K562 (cell line): ENCODE data around the gene NEU1. TPM values are rescaled to one million over a fixed set of nuclear protein-coding genes. Genes with fewer than 3 reads are reported as not detected.
A peak's percentile ranks its signal among the peaks of the same experiment; 100 is the strongest.

ENCODE experiments used
- ATF7 ChIP-seq: fragments of 450-650 bp; IDR thresholded peaks from 2 replicates; pipeline ENCODE4 v1.7.1; 2014; ENCODE audit warnings: mild to moderate bottlenecking, moderate library complexity
- CSDE1 ChIP-seq, 2 experiments: fragments of 450-650 bp; IDR thresholded peaks; 2 replicates each; pipeline ENCODE4 v1.6.1; 2016; ENCODE audit warnings: mild to moderate bottlenecking in 1 of 2
- CXXC5 ChIP-seq: fragments of 250-450 bp; sonication (Bioruptor Pico); IDR thresholded peaks from 2 replicates; pipeline ENCODE4 v1.8.0; 2022; ENCODE audit warnings: inconsistent platforms, mild to moderate bottlenecking, moderate library complexity
- FUS ChIP-seq: fragments of 200-400 bp; formaldehyde crosslinking; optimal IDR thresholded peaks from 2 replicates; pipeline ENCODE3; 2017; ENCODE audit warnings: low read depth, low read length
- MCM2 ChIP-seq: fragments of 450-650 bp; IDR thresholded peaks from 2 replicates; pipeline ENCODE4 v1.6.1; 2017; ENCODE audit warnings: low read depth, mild to moderate bottlenecking
- RFX7 ChIP-seq: fragments of 250-450 bp; sonication (Bioruptor Pico); IDR thresholded peaks from 2 replicates; pipeline ENCODE4 v1.5.1; 2021; ENCODE audit warnings: mild to moderate bottlenecking
- SP1 ChIP-seq: sonication (generic); formaldehyde crosslinking; IDR thresholded peaks from 2 replicates; pipeline ENCODE4 v1.8.1; 2022; ENCODE audit warnings: mild to moderate bottlenecking, missing genetic modification reagents
- XRCC3 ChIP-seq: fragments of 450-650 bp; IDR thresholded peaks from 2 replicates; pipeline ENCODE4 v1.6.1; 2017; ENCODE audit warnings: mild to moderate bottlenecking, moderate library complexity
- polyA plus RNA-seq, 8 experiments: library from polyadenylated mRNA; depleted of rRNA in 4 of 8; stranded (reverse) in 5 of 8; unstranded in 3 of 8; fragments of >200 nt; fragmentation: Nextera tagmentation in 2 of 8; fragmentation: Illumina TruSeq in 1 of 8; extraction: Ambion mirVana in 2 of 8; extraction: Trizol in 1 of 8; gene quantifications; 2 replicates each; pipeline versions ENCODE4 v1.2.1 to v1.2.3, GENCODE V29; 2011 to 2014; ENCODE audit warnings: inconsistent platforms in 1 of 8, missing spikeins in 1 of 8
- total RNA-seq, 7 experiments: library from RNA; depleted of rRNA in 6 of 7; stranded (reverse); fragments of >200 nt in 6 of 7; fragmentation: Illumina TruSeq in 2 of 7; extraction: Trizol in 2 of 7; gene quantifications; 2 replicates each; pipeline versions ENCODE4 v1.2.1 to v1.2.3, GENCODE V29; 2011 to 2021; ENCODE audit warnings: low replicate concordance in 1 of 7
- TF ChIP-seq, protein P1 (sequence below): fragments of 250-450 bp; sonication (Bioruptor Pico); IDR thresholded peaks from 2 replicates; pipeline ENCODE4 v1.4.0; 2020
- TF ChIP-seq, protein P2 (sequence below): sonication (generic); formaldehyde crosslinking; IDR thresholded peaks from 2 replicates; pipeline ENCODE4 v1.8.0; 2022; ENCODE audit warnings: missing genetic modification reagents, mild to moderate bottlenecking, borderline replicate concordance
- TF ChIP-seq, protein P3 (sequence below): sonication (generic); formaldehyde crosslinking; IDR thresholded peaks from 2 replicates; pipeline ENCODE4 v1.8.0; 2023; ENCODE audit warnings: mild to moderate bottlenecking, missing genetic modification reagents
- TF ChIP-seq, protein P4 (sequence below), 2 experiments: IDR thresholded peaks in 1 of 2; conservative IDR thresholded peaks in 1 of 2; 2 replicates each; pipeline ENCODE4 v1.6.1; 2016; ENCODE audit warnings: low read depth in 2 of 2, mild to moderate bottlenecking in 1 of 2, missing compliant biosample characterization in 1 of 2, missing genetic modification characterization in 1 of 2, moderate library complexity in 1 of 2

The NEU1 gene
- total and polyA plus RNA-seq, 9 of the 15 experiments (the other 6 are each of a cell fraction or from before 2014, with no cell fraction given): 14.8 to 67.8 (median 51.0) TPM

DNA sequence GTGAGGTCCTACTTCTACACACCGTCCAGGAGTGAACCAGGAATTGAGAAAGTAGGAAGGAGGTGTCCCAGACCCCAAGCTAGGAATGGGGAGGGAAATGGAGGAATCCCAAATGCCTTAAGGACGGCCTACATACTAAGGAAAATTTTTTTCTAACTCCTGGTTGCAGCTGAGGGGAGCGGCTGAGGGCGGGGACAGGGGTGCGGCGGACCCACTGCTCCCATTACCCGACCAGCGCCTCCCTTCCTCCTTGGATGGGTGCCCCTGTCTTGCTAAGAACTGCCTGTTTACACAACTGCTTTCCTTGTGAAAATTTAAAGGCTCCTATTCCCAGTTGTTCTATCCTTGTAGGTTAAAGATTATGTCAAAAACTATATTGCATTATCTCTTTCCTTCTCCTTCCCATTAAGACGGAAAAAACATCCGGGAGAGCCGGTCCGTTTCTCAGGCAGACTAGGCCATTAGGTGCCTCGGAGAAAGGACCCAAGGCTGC, 35.8 kb downstream of the NEU1 start (continued):
- TF ChIP-seq CXXC5 (CRISPR knock-in tag): peak; percentile 90
- TF ChIP-seq, protein P1, sequence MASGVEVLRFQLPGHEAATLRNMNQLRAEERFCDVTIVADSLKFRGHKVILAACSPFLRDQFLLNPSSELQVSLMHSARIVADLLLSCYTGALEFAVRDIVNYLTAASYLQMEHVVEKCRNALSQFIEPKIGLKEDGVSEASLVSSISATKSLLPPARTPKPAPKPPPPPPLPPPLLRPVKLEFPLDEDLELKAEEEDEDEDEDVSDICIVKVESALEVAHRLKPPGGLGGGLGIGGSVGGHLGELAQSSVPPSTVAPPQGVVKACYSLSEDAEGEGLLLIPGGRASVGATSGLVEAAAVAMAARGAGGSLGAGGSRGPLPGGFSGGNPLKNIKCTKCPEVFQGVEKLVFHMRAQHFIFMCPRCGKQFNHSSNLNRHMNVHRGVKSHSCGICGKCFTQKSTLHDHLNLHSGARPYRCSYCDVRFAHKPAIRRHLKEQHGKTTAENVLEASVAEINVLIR (CRISPR knock-in tag): peak; percentile 53
- no peak for TF ChIP-seq SP1 (CRISPR knock-in tag)
- TF ChIP-seq, protein P2, sequence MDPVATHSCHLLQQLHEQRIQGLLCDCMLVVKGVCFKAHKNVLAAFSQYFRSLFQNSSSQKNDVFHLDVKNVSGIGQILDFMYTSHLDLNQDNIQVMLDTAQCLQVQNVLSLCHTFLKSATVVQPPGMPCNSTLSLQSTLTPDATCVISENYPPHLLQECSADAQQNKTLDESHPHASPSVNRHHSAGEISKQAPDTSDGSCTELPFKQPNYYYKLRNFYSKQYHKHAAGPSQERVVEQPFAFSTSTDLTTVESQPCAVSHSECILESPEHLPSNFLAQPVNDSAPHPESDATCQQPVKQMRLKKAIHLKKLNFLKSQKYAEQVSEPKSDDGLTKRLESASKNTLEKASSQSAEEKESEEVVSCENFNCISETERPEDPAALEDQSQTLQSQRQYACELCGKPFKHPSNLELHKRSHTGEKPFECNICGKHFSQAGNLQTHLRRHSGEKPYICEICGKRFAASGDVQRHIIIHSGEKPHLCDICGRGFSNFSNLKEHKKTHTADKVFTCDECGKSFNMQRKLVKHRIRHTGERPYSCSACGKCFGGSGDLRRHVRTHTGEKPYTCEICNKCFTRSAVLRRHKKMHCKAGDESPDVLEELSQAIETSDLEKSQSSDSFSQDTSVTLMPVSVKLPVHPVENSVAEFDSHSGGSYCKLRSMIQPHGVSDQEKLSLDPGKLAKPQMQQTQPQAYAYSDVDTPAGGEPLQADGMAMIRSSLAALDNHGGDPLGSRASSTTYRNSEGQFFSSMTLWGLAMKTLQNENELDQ: no peak
- TF ChIP-seq CSDE1 (IDR thresholded peaks at IDR 0.05): no peak
- TF ChIP-seq FUS: no peak
- no peak for TF ChIP-seq XRCC3
- TF ChIP-seq, protein P3, sequence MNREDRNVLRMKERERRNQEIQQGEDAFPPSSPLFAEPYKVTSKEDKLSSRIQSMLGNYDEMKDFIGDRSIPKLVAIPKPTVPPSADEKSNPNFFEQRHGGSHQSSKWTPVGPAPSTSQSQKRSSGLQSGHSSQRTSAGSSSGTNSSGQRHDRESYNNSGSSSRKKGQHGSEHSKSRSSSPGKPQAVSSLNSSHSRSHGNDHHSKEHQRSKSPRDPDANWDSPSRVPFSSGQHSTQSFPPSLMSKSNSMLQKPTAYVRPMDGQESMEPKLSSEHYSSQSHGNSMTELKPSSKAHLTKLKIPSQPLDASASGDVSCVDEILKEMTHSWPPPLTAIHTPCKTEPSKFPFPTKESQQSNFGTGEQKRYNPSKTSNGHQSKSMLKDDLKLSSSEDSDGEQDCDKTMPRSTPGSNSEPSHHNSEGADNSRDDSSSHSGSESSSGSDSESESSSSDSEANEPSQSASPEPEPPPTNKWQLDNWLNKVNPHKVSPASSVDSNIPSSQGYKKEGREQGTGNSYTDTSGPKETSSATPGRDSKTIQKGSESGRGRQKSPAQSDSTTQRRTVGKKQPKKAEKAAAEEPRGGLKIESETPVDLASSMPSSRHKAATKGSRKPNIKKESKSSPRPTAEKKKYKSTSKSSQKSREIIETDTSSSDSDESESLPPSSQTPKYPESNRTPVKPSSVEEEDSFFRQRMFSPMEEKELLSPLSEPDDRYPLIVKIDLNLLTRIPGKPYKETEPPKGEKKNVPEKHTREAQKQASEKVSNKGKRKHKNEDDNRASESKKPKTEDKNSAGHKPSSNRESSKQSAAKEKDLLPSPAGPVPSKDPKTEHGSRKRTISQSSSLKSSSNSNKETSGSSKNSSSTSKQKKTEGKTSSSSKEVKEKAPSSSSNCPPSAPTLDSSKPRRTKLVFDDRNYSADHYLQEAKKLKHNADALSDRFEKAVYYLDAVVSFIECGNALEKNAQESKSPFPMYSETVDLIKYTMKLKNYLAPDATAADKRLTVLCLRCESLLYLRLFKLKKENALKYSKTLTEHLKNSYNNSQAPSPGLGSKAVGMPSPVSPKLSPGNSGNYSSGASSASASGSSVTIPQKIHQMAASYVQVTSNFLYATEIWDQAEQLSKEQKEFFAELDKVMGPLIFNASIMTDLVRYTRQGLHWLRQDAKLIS (CRISPR knock-in tag): no peak; the same call in 1 of the 2 replicates
- peak; percentile 66; the same call in 1 of the 2 replicates for TF ChIP-seq RFX7 (CRISPR knock-in tag)
- no peak for TF ChIP-seq ATF7
- TF ChIP-seq, protein P4, sequence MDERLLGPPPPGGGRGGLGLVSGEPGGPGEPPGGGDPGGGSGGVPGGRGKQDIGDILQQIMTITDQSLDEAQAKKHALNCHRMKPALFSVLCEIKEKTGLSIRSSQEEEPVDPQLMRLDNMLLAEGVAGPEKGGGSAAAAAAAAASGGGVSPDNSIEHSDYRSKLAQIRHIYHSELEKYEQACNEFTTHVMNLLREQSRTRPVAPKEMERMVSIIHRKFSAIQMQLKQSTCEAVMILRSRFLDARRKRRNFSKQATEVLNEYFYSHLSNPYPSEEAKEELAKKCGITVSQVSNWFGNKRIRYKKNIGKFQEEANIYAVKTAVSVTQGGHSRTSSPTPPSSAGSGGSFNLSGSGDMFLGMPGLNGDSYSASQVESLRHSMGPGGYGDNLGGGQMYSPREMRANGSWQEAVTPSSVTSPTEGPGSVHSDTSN (CRISPR knock-in tag; IDR thresholded peaks at IDR 0.05; ENCODE audit: low read depth): no peak
- TF ChIP-seq, protein P4 (tag; conservative IDR thresholded peaks at IDR 0.05; ENCODE audit: low read depth): no peak
- TF ChIP-seq MCM2: no peak
